Measurements from ENCODE around the gene RNASE1. TPM values are rescaled to one million over a fixed set of nuclear protein-coding genes. Genes with fewer than 3 reads are reported as not detected.

Gene RNASE1
- total RNA-seq, 6 experiments from 2014 or later = 20.1 to 106 (median 34.1) TPM

DNA sequence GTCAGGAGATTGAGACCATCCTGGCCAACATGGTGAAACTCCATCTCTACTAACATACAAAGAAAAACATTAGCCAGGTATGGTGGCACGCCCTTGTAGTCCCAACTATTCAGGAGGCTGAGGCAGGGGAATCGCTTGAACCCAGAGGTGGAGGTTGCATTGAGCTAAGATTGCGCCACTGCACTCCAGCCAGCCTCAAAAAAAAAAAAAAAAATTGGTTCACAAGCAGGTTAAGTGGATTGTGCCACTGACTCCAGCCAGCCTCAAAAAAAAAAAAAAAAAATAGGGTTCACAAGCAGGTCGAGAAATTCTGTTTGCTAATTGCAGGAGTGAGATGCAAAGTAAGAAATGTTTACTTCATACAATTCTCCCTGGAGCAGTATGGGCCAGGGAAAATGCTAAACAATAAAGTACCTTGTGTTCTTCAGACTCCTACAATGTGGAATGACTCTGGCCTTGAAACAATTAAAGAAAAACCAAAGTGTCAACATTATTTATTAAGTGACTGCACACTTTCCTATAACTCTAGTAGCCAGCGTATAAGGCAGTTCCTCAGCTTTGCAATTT lies 28.3 kb downstream of the RNASE1 start:
- DNase-seq (no peak), ATAC-seq (no peak)
- intact Hi-C loops (cut with DNase I) = no loop called here
- WGBS (ENCODE audit: insufficient coverage, low coverage, low lambda C conversion rate, missing lambda C conversion rate) = 49% methylated on average over 3 of the region's 5 CpGs
- no peak for TF ChIP-seq CTCF (IDR thresholded peaks at IDR 0.05)
- TF ChIP-seq POLR2A (IDR thresholded peaks at IDR 0.05) = no peak
- H3K27ac ChIP-seq = no peak overlapping the region
- H3K4me3 ChIP-seq = no peak overlapping the region
- H3K27me3 ChIP-seq = no peaks in the 10 kb centered on the region
- H3K9me3 ChIP-seq = no peaks in the 10 kb centered on the region
- no peaks in the 10 kb centered on the region for H3K4me1 ChIP-seq
- H3K36me3 ChIP-seq = no peaks in the 10 kb centered on the region

DNA sequence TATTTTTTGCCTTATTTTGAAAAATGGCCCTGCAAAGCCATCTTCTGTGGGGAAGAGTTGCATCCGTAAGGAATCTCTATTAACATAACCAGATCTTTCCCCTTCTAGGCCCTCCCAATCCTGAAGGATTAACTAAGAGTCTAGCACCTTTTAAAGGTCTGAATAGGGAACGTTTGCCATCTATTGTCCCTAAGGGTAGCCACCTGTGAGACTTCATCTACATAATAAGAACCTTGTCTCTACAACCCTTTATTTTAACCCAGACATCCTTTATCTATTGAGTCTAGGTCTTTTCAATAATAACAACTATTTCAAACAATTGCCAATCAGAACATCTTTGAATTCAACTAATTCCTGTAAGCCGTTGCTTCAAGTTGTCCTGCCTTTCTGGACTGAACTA lies 30.0 kb downstream of the RNASE1 start:
- DNase-seq (no peak), ATAC-seq (no peak)
- H3K27ac ChIP-seq = no peak overlapping the region
- no peak overlapping the region for H3K4me3 ChIP-seq
- no peaks in the 10 kb centered on the region for H3K9me3 ChIP-seq
- H3K27me3 ChIP-seq = no peaks in the 10 kb centered on the region
- H3K4me1 ChIP-seq = no peaks in the 10 kb centered on the region
- 47% methylated on average over 3 of the region's 3 CpGs for WGBS (ENCODE audit: insufficient coverage, low coverage, low lambda C conversion rate, missing lambda C conversion rate)
- TF ChIP-seq CTCF (IDR thresholded peaks at IDR 0.05) (no peak), POLR2A (IDR thresholded peaks at IDR 0.05) (no peak)
- intact Hi-C loops (cut with DNase I) = no loop called here
- no peaks in the 10 kb centered on the region for H3K36me3 ChIP-seq

- no peak overlapping the region for H3K27ac ChIP-seq
- TF ChIP-seq CTCF (IDR thresholded peaks at IDR 0.05) = no peak
- no peak for TF ChIP-seq POLR2A (IDR thresholded peaks at IDR 0.05)
- WGBS (ENCODE audit: insufficient coverage, low coverage, low lambda C conversion rate, missing lambda C conversion rate) = 53% methylated on average over 3 of the region's 3 CpGs
- intact Hi-C loops (cut with DNase I) = no loop called here
- H3K4me1 ChIP-seq = no peaks in the 10 kb centered on the region
- DNase-seq (no peak), ATAC-seq (no peak)
- H3K9me3 ChIP-seq = no peaks in the 10 kb centered on the region
- no peaks in the 10 kb centered on the region for H3K27me3 ChIP-seq
- H3K36me3 ChIP-seq = no peaks in the 10 kb centered on the region
- H3K4me3 ChIP-seq = no peak overlapping the region
Observed at GRCh38 chr14:20769421-20769820, 33.2 kb downstream of the RNASE1 start.

GRCh38 chr14:20768593-20768892 lies 34.1 kb downstream of the RNASE1 start:
- WGBS (ENCODE audit: insufficient coverage, low coverage, low lambda C conversion rate, missing lambda C conversion rate) = 51% methylated on average over 3 of the region's 3 CpGs
- H3K4me3 ChIP-seq = no peak overlapping the region
- no peaks in the 10 kb centered on the region for H3K27me3 ChIP-seq

More at GRCh38 chr14:20768593-20768892, 34.1 kb downstream of the RNASE1 start:
- TF ChIP-seq CTCF (IDR thresholded peaks at IDR 0.05) (no peak), POLR2A (IDR thresholded peaks at IDR 0.05) (no peak)
- ATAC-seq = no peak
- no peak for DNase-seq
- Histone ChIP-seq H3K36me3 (no peaks in the 10 kb centered on the region), H3K4me1 (no peaks in the 10 kb centered on the region), H3K27ac (no peak overlapping the region), H3K9me3 (no peaks in the 10 kb centered on the region)
- intact Hi-C loops (cut with DNase I) = no loop called here
